K562 (cell line): Measurements from ENCODE around the gene CSF1R. TPM values are rescaled to one million over a fixed set of nuclear protein-coding genes. Genes with fewer than 3 reads are reported as not detected.

Experiments
- ATAC-seq: fragments of 200-7000 bp; cut with Tn5 transposase; 3 replicates; pipeline ENCODE4 v1.9.1; 2020; ENCODE audit warnings: moderate library complexity
- BruUV-seq: library from RNA; stranded (reverse); fragments of 400-500 nt; replicated peaks from 2 replicates; lab custom pipeline; 2021; lab: Mats Ljungman, UMichigan
- CTCF ChIA-PET: fragments of 300-600 bp; formaldehyde crosslinking; extraction: SDS; loops from one replicate; lab custom pipeline; 2021; ENCODE audit warnings: low intra/inter-chr PET ratio; lab: Yijun Ruan, JAX
- POLR2A ChIA-PET: fragments of 300-600, 350-650 bp; sonication (Branson Sonifier 250); formaldehyde crosslinking; extraction: SDS; loops from one replicate; lab custom pipeline; 2021; ENCODE audit warnings: antibody characterized with exemption, inconsistent platforms; lab: Yijun Ruan, JAX
- DNase-seq, 4 experiments: peaks; one replicate each; pipeline versions ENCODE4 v3.0.0 to v3.0.0-alpha.2; 2011 to 2018; ENCODE audit warnings: low spot score in 3 of 4, mixed read lengths in 3 of 4; ENCODE audit errors: extremely low read depth in 1 of 4
- FAIRE-seq: peaks from 2 replicates; lab custom pipeline; 2011; peaks lifted over from hg19 to GRCh38; lab: Jason Lieb, UNC
- H2AFZ ChIP-seq: 2 replicates; pipeline ENCODE4 v1.6.0; 2011; ENCODE audit warnings: low read depth, low read length, control low read depth, inconsistent platforms
- H3K27ac ChIP-seq: fragments of 200-600 bp; 3 replicates; pipeline ENCODE4 v1.8.0; 2011; ENCODE audit warnings: low read depth, mild to moderate bottlenecking, control low read depth, inconsistent platforms, low read length, moderate library complexity, mixed read lengths; ENCODE audit errors: extremely low read depth
- H3K27me3 ChIP-seq, 2 experiments: fragments of 300-600 bp in 1 of 2; 2 replicates in 1 of 2; 3 replicates in 1 of 2; pipeline versions ENCODE4 v1.6.0 to v1.8.0; 2011; ENCODE audit warnings: inconsistent platforms in 2 of 2, low read length in 2 of 2, mild to moderate bottlenecking in 1 of 2, mixed read lengths in 1 of 2, moderate library complexity in 1 of 2; ENCODE audit not compliant: control insufficient read depth in 2 of 2, insufficient read depth in 2 of 2
- H3K36me3 ChIP-seq: fragments of 300-600 bp; 3 replicates; pipeline ENCODE4 v1.8.0; 2011; ENCODE audit warnings: mild to moderate bottlenecking, low read length, inconsistent platforms; ENCODE audit not compliant: control insufficient read depth, insufficient read depth
- H3K4me1 ChIP-seq, 2 experiments: fragments of 200-600 bp in 1 of 2; replicated peaks in 1 of 2; 2 replicates in 1 of 2; 3 replicates in 1 of 2; pipeline versions ENCODE4 v1.5.1 to v1.8.0; 2011; ENCODE audit warnings: inconsistent platforms in 2 of 2, low read length in 2 of 2, mild to moderate bottlenecking in 1 of 2, mixed read lengths in 1 of 2, moderate library complexity in 1 of 2; ENCODE audit not compliant: control insufficient read depth in 2 of 2, insufficient read depth in 2 of 2
- H3K4me2 ChIP-seq: 2 replicates; pipeline ENCODE4 v1.6.1; 2011; ENCODE audit warnings: low read length, control low read depth, inconsistent platforms, mixed read lengths; ENCODE audit not compliant: insufficient read depth
- H3K4me3 ChIP-seq: fragments of 200-600 bp; sonication (generic), shearing (Covaris generic); 2 replicates; pipeline ENCODE4 v1.5.1; 2016; ENCODE audit warnings: control low read depth, inconsistent platforms
- H3K79me2 ChIP-seq: fragments of 200-600 bp; 3 replicates; pipeline ENCODE4 v1.8.0; 2011; ENCODE audit warnings: low read length, inconsistent platforms; ENCODE audit not compliant: control insufficient read depth, insufficient read depth
- H3K9ac ChIP-seq, 2 experiments: 2 replicates each; pipeline versions ENCODE4 v1.6.0 to v1.6.1; 2011; ENCODE audit warnings: low read depth in 2 of 2, low read length in 2 of 2, control low read depth in 1 of 2, inconsistent platforms in 1 of 2, mild to moderate bottlenecking in 1 of 2, mixed read lengths in 1 of 2; ENCODE audit not compliant: insufficient read depth in 1 of 2
- H3K9me1 ChIP-seq: one replicate; pipeline ENCODE4 v1.6.0; 2011; ENCODE audit warnings: inconsistent platforms, mild to moderate bottlenecking, low read length, moderate library complexity; ENCODE audit not compliant: control insufficient read depth, insufficient read depth
- H3K9me3 ChIP-seq: replicated peaks from 2 replicates; pipeline ENCODE4 v1.5.1; 2011; ENCODE audit warnings: low read depth, low read length, inconsistent platforms; ENCODE audit not compliant: control insufficient read depth, insufficient read depth
- H4K20me1 ChIP-seq: replicated peaks from 2 replicates; pipeline ENCODE4 v1.6.1; 2011; ENCODE audit warnings: low read length, inconsistent platforms, mixed read lengths; ENCODE audit not compliant: control insufficient read depth, insufficient read depth
- CGGBP1 ChIP-seq: fragments of 250-450 bp; sonication (Bioruptor Pico); IDR thresholded peaks from 2 replicates; pipeline ENCODE4 v1.9.0; 2021; ENCODE audit warnings: mild to moderate bottlenecking
- CTBP1 ChIP-seq: fragments of 450-650 bp; IDR thresholded peaks from 2 replicates; pipeline ENCODE4 v1.6.1; 2016; ENCODE audit warnings: borderline replicate concordance
- FIP1L1 ChIP-seq: fragments of 200-400 bp; formaldehyde crosslinking; IDR thresholded peaks from 2 replicates; pipeline ENCODE4 v1.6.1; 2018; ENCODE audit warnings: mild to moderate bottlenecking, low read depth, low read length; ENCODE audit not compliant: poor library complexity, severe bottlenecking
- GTF2F1 ChIP-seq: IDR thresholded peaks from 2 replicates; pipeline ENCODE4 v1.6.1; 2011; ENCODE audit warnings: low read depth, low read length, improper control_type of control experiment
- REST ChIP-seq, 2 experiments: fragments of 450-650 bp; formaldehyde crosslinking in 1 of 2; IDR thresholded peaks; 2 replicates each; pipeline versions ENCODE4 v1.4.0 to v1.6.1; 2014 to 2020; ENCODE audit warnings: mild to moderate bottlenecking in 2 of 2, borderline replicate concordance in 1 of 2, low read depth in 1 of 2
- RNF2 ChIP-seq: sonication (generic); IDR thresholded peaks from 2 replicates; pipeline ENCODE4 v1.6.1; 2016
- SMAD4 ChIP-seq: fragments of 250-450 bp; sonication (Bioruptor Pico); conservative IDR thresholded peaks from 2 replicates; pipeline ENCODE4 v1.8.0; 2021; ENCODE audit warnings: inconsistent platforms, mild to moderate bottlenecking, moderate library complexity
- STAT6 ChIP-seq: sonication (generic); formaldehyde crosslinking; IDR thresholded peaks from 2 replicates; pipeline ENCODE4 v1.8.1; 2023; ENCODE audit warnings: mild to moderate bottlenecking, missing genetic modification reagents
- ZBED1 ChIP-seq: IDR thresholded peaks from 2 replicates; pipeline ENCODE4 v1.6.1; 2014
- ZNF431 ChIP-seq: sonication (generic); formaldehyde crosslinking; IDR thresholded peaks from 2 replicates; pipeline ENCODE4 v1.8.0; 2022; ENCODE audit warnings: mild to moderate bottlenecking, missing genetic modification reagents
- ZNF696 ChIP-seq: fragments of 250-450 bp; sonication (Bioruptor Pico); conservative IDR thresholded peaks from 2 replicates; pipeline ENCODE4 v1.4.0; 2020; ENCODE audit warnings: mild to moderate bottlenecking, moderate library complexity
- ZNF717 ChIP-seq: fragments of 250-450 bp; sonication (Bioruptor Pico); IDR thresholded peaks from 2 replicates; pipeline ENCODE4 v1.5.0; 2021
- WGBS: fragments of 100-300 bp; shearing (Covaris generic); methylation state at CpG from one replicate; pipeline ENCODE4 v1.1.6; 2016; ENCODE audit warnings: low coverage, mixed read lengths; ENCODE audit not compliant: insufficient coverage; ENCODE audit errors: missing lambda C conversion rate; 5-methylcytosine and 5-hydroxymethylcytosine counted together
- in situ Hi-C: fragments of 300-500 bp; cut with MboI; formaldehyde crosslinking; loops from 4 replicates; pipeline ENCODE4 v1.15.0; 2018; ENCODE audit warnings: inconsistent platforms, mixed read lengths
- intact Hi-C: fragments of 100-400 bp; cut with micrococcal nuclease; formaldehyde crosslinking; loops from 2 replicates; pipeline ENCODE4 v1.14.2; 2022
- polyA plus RNA-seq, 8 experiments: library from polyadenylated mRNA; depleted of rRNA in 4 of 8; stranded (reverse) in 5 of 8; unstranded in 3 of 8; fragments of >200 nt; fragmentation: Nextera tagmentation in 2 of 8; fragmentation: Illumina TruSeq in 1 of 8; extraction: Ambion mirVana in 2 of 8; extraction: Trizol in 1 of 8; gene quantifications; 2 replicates each; pipeline versions ENCODE4 v1.2.1 to v1.2.3, GENCODE V29; 2011 to 2014; ENCODE audit warnings: inconsistent platforms in 1 of 8, missing spikeins in 1 of 8
- total RNA-seq, 7 experiments: library from RNA; depleted of rRNA in 6 of 7; stranded (reverse); fragments of >200 nt in 6 of 7; fragmentation: Illumina TruSeq in 2 of 7; extraction: Trizol in 2 of 7; gene quantifications; 2 replicates each; pipeline versions ENCODE4 v1.2.1 to v1.2.3, GENCODE V29; 2011 to 2021; ENCODE audit warnings: low replicate concordance in 1 of 7

The CSF1R gene
- total and polyA plus RNA-seq, 9 of the 15 experiments (the other 6 are each of a cell fraction or from before 2014, with no cell fraction given): 0.03 to 0.64 (median 0.20) TPM; not detected in 6

GRCh38 chr5:150057511-150057910 lies 28.8 kb downstream of the CSF1R start:
- no TSS peak for BruUV-seq
- TF ChIP-seq ZNF696 (CRISPR knock-in tag) (no peak), ZNF431 (CRISPR knock-in tag) (no peak), CGGBP1 (no peak), SMAD4 (no peak), ZNF717 (no peak), FIP1L1 (no peak), CTBP1 (no peak), STAT6 (CRISPR knock-in tag) (no peak), GTF2F1 (no peak), REST (IDR thresholded peaks at IDR 0.05; ENCODE audit: borderline replicate concordance) (no peak), REST (CRISPR knock-in tag; IDR thresholded peaks at IDR 0.05; ENCODE audit: low read depth) (no peak), RNF2 (no peak), ZBED1 (no peak)

More at GRCh38 chr5:150057511-150057910, 28.8 kb downstream of the CSF1R start:
- Histone ChIP-seq H3K9me1 (no peaks in the 10 kb centered on the region), H3K4me1 (peaks cover 14 to 21% of the 10 kb centered on the region in 2 experiments; a peak in 4 of 5 replicates), H3K27ac (no peak overlapping the region), H2AFZ (no peak overlapping the region), H3K4me3 (no peak overlapping the region), H3K4me2 (no peak overlapping the region), H3K9ac (no peak overlapping the region), H3K27me3 (peaks cover 0 to 9% of the 10 kb centered on the region in 2 experiments; a peak in 1 of 5 replicates), H3K36me3 (peaks cover 30% of the 10 kb centered on the region; the same call in 2 of the 3 replicates), H3K9me3 (no peaks in the 10 kb centered on the region), H3K79me2 (no peaks in the 10 kb centered on the region), H4K20me1 (no peaks in the 10 kb centered on the region; the same call in 1 of the 2 replicates)
- ChIA-PET CTCF (no interaction called here), POLR2A (interaction anchor here (0.6 kb wide), 1 partner anchor 257 kb away, joined by 3 read pairs; no protein-coding TSS in a partner anchor)
- WGBS: 61% methylated on average over 2 of the region's 2 CpGs
- in situ Hi-C loops (no loop called here), intact Hi-C loops (no loop called here)
- no peak for ATAC-seq
- FAIRE-seq: no peak
- DNase-seq: no peak
